Measurements from ENCODE around the gene RPS23.

RPS23 gene

GRCh38 chr5:82265047-82265446 is 13.1 kb downstream of the RPS23 start:
- no peaks in the 10 kb centered on the region; the same call in 1 of the 2 replicates for H3K36me3 ChIP-seq (ENCODE audit: control insufficient read depth, insufficient read depth, low read length)
- no peaks in the 10 kb centered on the region for H3K27me3 ChIP-seq (replicated peaks; ENCODE audit: control insufficient read depth, insufficient read depth, low read length)
- no peak for TF ChIP-seq CTCF (IDR thresholded peaks at IDR 0.05; ENCODE audit: insufficient read depth, low read length, poor library complexity, severe bottlenecking)
- no peak overlapping the region for H3K4me3 ChIP-seq (replicated peaks; ENCODE audit: low read depth, low read length)
- no peak for DNase-seq (ENCODE audit: extremely low read depth, insufficient read length)

- peak; percentile 42 for TF ChIP-seq CTCF (IDR thresholded peaks at IDR 0.05; ENCODE audit: insufficient read depth, low read length, poor library complexity, severe bottlenecking)
- Histone ChIP-seq H3K27me3 (replicated peaks; ENCODE audit: control insufficient read depth, insufficient read depth, low read length) (no peaks in the 10 kb centered on the region), H3K36me3 (ENCODE audit: control insufficient read depth, insufficient read depth, low read length) (no peaks in the 10 kb centered on the region; the same call in 1 of the 2 replicates), H3K4me3 (replicated peaks; ENCODE audit: low read depth, low read length) (no peak overlapping the region)
- no peak for DNase-seq (ENCODE audit: extremely low read depth, insufficient read length)
Observed at GRCh38 chr5:82259172-82259800, 18.9 kb downstream of the RPS23 start.

GRCh38 chr5:82257729-82258128 is 20.4 kb downstream of the RPS23 start:
- Histone ChIP-seq H3K27me3 (replicated peaks; ENCODE audit: control insufficient read depth, insufficient read depth, low read length) (no peaks in the 10 kb centered on the region), H3K36me3 (ENCODE audit: control insufficient read depth, insufficient read depth, low read length) (no peaks in the 10 kb centered on the region; the same call in 1 of the 2 replicates), H3K4me3 (replicated peaks; ENCODE audit: low read depth, low read length) (no peak overlapping the region)
- DNase-seq (ENCODE audit: extremely low read depth, insufficient read length): no peak
- TF ChIP-seq CTCF (IDR thresholded peaks at IDR 0.05; ENCODE audit: insufficient read depth, low read length, poor library complexity, severe bottlenecking): no peak

- no peak for TF ChIP-seq CTCF (IDR thresholded peaks at IDR 0.05; ENCODE audit: insufficient read depth, low read length, poor library complexity, severe bottlenecking)
- H3K27me3 ChIP-seq (replicated peaks; ENCODE audit: control insufficient read depth, insufficient read depth, low read length): no peaks in the 10 kb centered on the region
- DNase-seq (ENCODE audit: extremely low read depth, insufficient read length): no peak
- no peaks in the 10 kb centered on the region; the same call in 1 of the 2 replicates for H3K36me3 ChIP-seq (ENCODE audit: control insufficient read depth, insufficient read depth, low read length)
- no peak overlapping the region for H3K4me3 ChIP-seq (replicated peaks; ENCODE audit: low read depth, low read length)
Observed at GRCh38 chr5:82257247-82257646, 20.9 kb downstream of the RPS23 start.

- H3K36me3 ChIP-seq (ENCODE audit: control insufficient read depth, insufficient read depth, low read length): no peaks in the 10 kb centered on the region; the same call in 1 of the 2 replicates
- TF ChIP-seq CTCF (IDR thresholded peaks at IDR 0.05; ENCODE audit: insufficient read depth, low read length, poor library complexity, severe bottlenecking): no peak
- H3K27me3 ChIP-seq (replicated peaks; ENCODE audit: control insufficient read depth, insufficient read depth, low read length): no peaks in the 10 kb centered on the region
- no peak for DNase-seq (ENCODE audit: extremely low read depth, insufficient read length)
- H3K4me3 ChIP-seq (replicated peaks; ENCODE audit: low read depth, low read length): no peak overlapping the region
Observed at GRCh38 chr5:82255844-82256243, 22.3 kb downstream of the RPS23 start.

- TF ChIP-seq CTCF (IDR thresholded peaks at IDR 0.05; ENCODE audit: insufficient read depth, low read length, poor library complexity, severe bottlenecking): no peak
Observed at GRCh38 chr5:82252744-82253143, 25.4 kb downstream of the RPS23 start.

More at GRCh38 chr5:82252744-82253143, 25.4 kb downstream of the RPS23 start:
- Histone ChIP-seq H3K27me3 (replicated peaks; ENCODE audit: control insufficient read depth, insufficient read depth, low read length) (no peaks in the 10 kb centered on the region), H3K4me3 (replicated peaks; ENCODE audit: low read depth, low read length) (no peak overlapping the region), H3K36me3 (ENCODE audit: control insufficient read depth, insufficient read depth, low read length) (no peaks in the 10 kb centered on the region)
- no peak for DNase-seq (ENCODE audit: extremely low read depth, insufficient read length)

Measured in GM06990 (cell line).